Activated T-helper 17 cell treated with anti-CD3 and anti-CD28 coated beads, Interleukin-2, amount 50 U/mL, for 72 hours (primary cell): Measurements from ENCODE around the gene HECA. TPM values are rescaled to one million over a fixed set of nuclear protein-coding genes. Genes with fewer than 3 reads are reported as not detected.
"Not testable (repeated sequence)": the region's sequence is repeated elsewhere in the genome, so short reads cannot be mapped to it uniquely, and the experiment has no call there.

Source experiments
- ATAC-seq: fragments of 150-1000 bp; cut with Tn5 transposase; replicated peaks from 2 replicates; pipeline ENCODE4 v1.10.0; 2021; ENCODE audit warnings: mild to moderate bottlenecking, moderate library complexity
- H3K27ac Mint-ChIP-seq: one replicate; pipeline ENCODE4 v1.8.0; 2022; ENCODE audit warnings: mixed read lengths
- H3K27me3 Mint-ChIP-seq: one replicate; pipeline ENCODE4 v1.8.0; 2022; ENCODE audit warnings: mixed read lengths
- H3K36me3 Mint-ChIP-seq: one replicate; pipeline ENCODE4 v1.8.0; 2022; ENCODE audit warnings: low read depth, mild to moderate bottlenecking, mixed read lengths
- H3K4me1 Mint-ChIP-seq: one replicate; pipeline ENCODE4 v1.8.0; 2022; ENCODE audit warnings: mixed read lengths
- H3K4me3 Mint-ChIP-seq: one replicate; pipeline ENCODE4 v1.8.0; 2022; ENCODE audit warnings: mild to moderate bottlenecking, mixed read lengths
- H3K9me3 Mint-ChIP-seq: one replicate; pipeline ENCODE4 v1.8.0; 2022; ENCODE audit warnings: mixed read lengths
- total RNA-seq, 2 donors: library from RNA; stranded (reverse); gene quantifications; one replicate each; pipeline ENCODE4 v1.2.3, GENCODE V29; 2022

The HECA gene
- total RNA-seq, 2 donors from 2014 or later = 67.0 to 85.7 TPM

DNA sequence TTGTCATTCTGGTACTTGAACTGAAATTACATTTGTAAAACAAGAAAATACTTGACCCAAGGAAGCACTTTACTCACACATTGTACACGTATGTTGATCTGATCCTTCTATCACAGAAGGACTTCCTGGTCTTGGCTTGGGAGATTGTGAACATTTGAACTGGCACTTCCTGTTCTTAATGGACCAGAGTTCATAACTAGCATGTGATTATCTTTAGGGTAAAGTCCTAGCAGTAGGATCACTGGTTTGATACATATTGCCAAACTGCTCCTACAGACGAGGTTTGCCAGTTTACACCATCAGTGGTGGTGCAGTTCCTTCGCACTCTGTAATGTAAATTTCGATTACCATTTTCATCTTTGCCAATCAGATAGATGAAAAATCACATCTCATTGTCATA, 12.7 kb downstream of the HECA start:
- Mint-ChIP-seq H3K27me3 (no peaks in the 10 kb centered on the region), H3K27ac (peak overlapping the region; percentile 97), H3K4me3 (peak overlapping the region; percentile 97), H3K36me3 (peaks cover 93% of the 10 kb centered on the region), H3K4me1 (peaks cover 87% of the 10 kb centered on the region), H3K9me3 (no peaks in the 10 kb centered on the region)
- no peak for ATAC-seq

- Mint-ChIP-seq H3K4me3 (peak overlapping the region; percentile 97), H3K4me1 (peaks cover 80% of the 10 kb centered on the region), H3K27ac (peak overlapping the region; percentile 97), H3K27me3 (no peaks in the 10 kb centered on the region), H3K36me3 (peaks cover 83% of the 10 kb centered on the region), H3K9me3 (no peaks in the 10 kb centered on the region)
- no peak for ATAC-seq
Observed at GRCh38 chr6:139148557-139149235, 13.8 kb downstream of the HECA start.

- peak overlapping the region; percentile 97 for H3K4me3 Mint-ChIP-seq
Observed at GRCh38 chr6:139149383-139149782, 14.5 kb downstream of the HECA start.

GRCh38 chr6:139150920-139151319, 16.0 kb downstream of the HECA start:
- Mint-ChIP-seq H3K4me3 (peak overlapping the region; percentile 97), H3K27me3 (no peaks in the 10 kb centered on the region), H3K4me1 (peaks cover 75% of the 10 kb centered on the region), H3K9me3 (no peaks in the 10 kb centered on the region), H3K27ac (peak overlapping the region; percentile 97), H3K36me3 (peaks cover 78% of the 10 kb centered on the region)
- peak; percentile 3 for ATAC-seq

More at GRCh38 chr6:139149383-139149782, 14.5 kb downstream of the HECA start:
- H3K27ac Mint-ChIP-seq = peak overlapping the region; percentile 97
- peaks cover 79% of the 10 kb centered on the region for H3K4me1 Mint-ChIP-seq
- H3K9me3 Mint-ChIP-seq = no peaks in the 10 kb centered on the region
- no peak for ATAC-seq
- peaks cover 83% of the 10 kb centered on the region for H3K36me3 Mint-ChIP-seq
- no peaks in the 10 kb centered on the region for H3K27me3 Mint-ChIP-seq

- H3K36me3 Mint-ChIP-seq = peaks cover 78% of the 10 kb centered on the region
- H3K27me3 Mint-ChIP-seq = no peaks in the 10 kb centered on the region
- peak overlapping the region; percentile 97 for H3K4me3 Mint-ChIP-seq
- ATAC-seq = no peak
- no peaks in the 10 kb centered on the region for H3K9me3 Mint-ChIP-seq
- H3K27ac Mint-ChIP-seq = peak overlapping the region; percentile 97
- peaks cover 73% of the 10 kb centered on the region for H3K4me1 Mint-ChIP-seq
Observed at GRCh38 chr6:139151425-139152087, 16.7 kb downstream of the HECA start.

DNA sequence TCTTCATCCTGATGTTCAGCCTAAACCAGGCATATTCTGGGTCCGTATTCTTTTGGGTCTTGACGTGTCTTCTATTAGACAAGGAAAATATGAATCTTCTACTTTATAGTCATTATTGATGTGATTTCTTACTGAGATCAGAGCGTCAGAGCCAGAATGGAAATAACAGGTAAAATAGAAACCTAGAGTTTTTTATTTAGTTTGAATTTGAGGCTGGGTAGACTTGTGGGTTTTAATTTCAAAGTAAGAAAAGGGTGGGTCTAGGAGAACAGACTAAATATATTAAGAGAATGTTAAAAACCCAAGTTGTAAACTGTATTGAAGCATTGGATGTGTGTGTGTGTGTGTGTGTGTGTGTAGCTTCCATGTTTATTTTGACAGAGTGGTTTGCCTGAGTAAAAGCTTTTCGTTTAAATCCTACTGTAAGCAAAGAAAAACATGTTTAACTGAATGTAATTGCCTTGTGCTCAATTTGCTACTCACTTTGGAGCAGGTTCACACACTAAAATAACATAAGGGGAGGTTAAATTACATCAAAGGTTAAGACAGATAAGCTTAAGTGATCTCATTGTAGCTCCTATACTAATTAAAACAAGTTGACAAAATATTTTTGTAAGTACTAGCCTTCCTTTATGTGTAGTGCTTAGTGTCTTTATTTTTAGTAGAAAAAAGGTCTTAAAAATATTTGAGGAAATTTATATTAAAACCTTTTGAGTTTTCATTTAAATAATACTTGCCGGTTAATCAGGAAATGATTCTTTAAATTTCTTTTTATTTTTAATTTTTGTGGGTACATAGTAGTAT, 17.4 kb downstream of the HECA start:
- Mint-ChIP-seq H3K27me3 (no peaks in the 10 kb centered on the region), H3K4me3 (peak overlapping the region; percentile 97), H3K4me1 (peaks cover 75% of the 10 kb centered on the region), H3K36me3 (peaks cover 78% of the 10 kb centered on the region), H3K27ac (peak overlapping the region; percentile 97), H3K9me3 (no peaks in the 10 kb centered on the region)
- ATAC-seq = peak; percentile 37

DNA sequence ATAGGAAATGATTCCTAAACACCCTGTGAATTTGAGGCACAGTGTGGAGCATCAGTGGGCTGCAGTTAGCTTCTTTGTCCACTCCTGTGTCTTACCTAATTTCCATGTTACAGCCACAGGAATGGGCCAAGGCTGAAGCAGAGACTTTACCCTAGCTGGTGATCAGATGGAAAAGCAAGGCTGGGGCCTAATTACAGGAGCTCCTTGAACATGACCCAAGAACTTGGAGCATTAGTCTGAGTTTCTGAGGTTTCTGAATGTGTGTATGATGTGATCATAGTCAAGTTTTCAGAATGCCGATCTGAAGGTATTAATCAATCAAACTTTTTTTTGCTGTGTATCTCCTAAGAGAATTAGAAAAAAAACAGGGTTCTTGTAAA, 18.0 kb downstream of the HECA start:
- no peaks in the 10 kb centered on the region for H3K27me3 Mint-ChIP-seq
- ATAC-seq = peak; percentile 64
- H3K4me1 Mint-ChIP-seq = peaks cover 75% of the 10 kb centered on the region

DNA sequence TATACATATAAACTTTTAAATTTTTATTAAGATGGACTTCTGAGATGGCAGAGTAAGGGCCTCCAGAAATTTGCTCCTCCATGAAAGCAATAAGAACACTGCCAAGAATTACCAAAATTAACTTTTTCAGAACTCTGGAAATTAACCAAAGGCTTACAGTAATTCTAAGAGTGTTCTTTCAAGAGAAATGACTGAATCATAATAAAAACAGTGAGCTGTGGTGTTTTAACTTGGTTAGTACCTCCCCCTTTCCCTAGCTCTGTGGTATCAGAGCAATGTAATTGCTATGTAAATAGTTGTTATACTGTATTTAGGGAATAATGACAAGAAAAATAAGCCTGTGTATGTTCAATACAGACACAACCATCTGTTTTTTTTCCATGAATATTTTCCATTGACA, 19.0 kb downstream of the HECA start:
- Mint-ChIP-seq H3K9me3 (no peaks in the 10 kb centered on the region), H3K36me3 (peaks cover 71% of the 10 kb centered on the region), H3K27ac (peak overlapping the region; percentile 97), H3K4me3 (peak overlapping the region; percentile 97), H3K4me1 (peaks cover 68% of the 10 kb centered on the region), H3K27me3 (no peaks in the 10 kb centered on the region)
- ATAC-seq = peak; percentile 62

More for the DNA sequence above, 18.0 kb downstream of the HECA start:
- H3K9me3 Mint-ChIP-seq = no peaks in the 10 kb centered on the region
- peaks cover 78% of the 10 kb centered on the region for H3K36me3 Mint-ChIP-seq
- peak overlapping the region; percentile 97 for H3K27ac Mint-ChIP-seq
- H3K4me3 Mint-ChIP-seq = peak overlapping the region; percentile 97

DNA sequence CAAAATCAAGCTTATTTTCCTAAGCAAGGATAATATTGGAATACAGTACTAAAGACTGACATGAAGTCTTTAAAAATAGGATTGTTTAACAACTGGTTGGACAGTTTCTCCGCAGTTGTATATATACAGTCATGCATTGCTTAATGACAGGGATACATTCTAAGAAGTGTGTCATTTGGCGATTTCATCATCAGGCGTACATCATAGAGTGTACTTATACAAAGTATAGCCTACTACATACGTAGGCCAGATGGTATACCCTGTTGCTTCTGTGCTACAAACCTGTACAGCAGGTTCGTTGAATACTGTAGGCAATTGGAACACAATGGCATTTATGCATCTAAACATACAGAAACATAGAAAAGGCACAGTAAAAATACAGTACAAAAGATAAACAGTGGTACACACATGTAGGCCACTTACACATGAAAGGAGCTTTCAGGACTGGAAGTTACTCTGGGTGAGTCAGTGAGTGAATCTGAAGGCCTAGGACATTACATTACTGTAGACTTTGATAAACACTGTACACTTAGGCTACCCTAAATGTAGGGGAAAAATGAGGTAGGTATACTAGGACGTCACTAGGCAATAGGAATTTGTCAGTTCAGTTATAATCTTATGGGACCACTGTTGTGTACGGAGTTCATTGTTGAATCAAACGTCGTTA, 20.1 kb downstream of the HECA start:
- peak; percentile 60 for ATAC-seq
- Mint-ChIP-seq H3K4me3 (peak overlapping the region; percentile 97), H3K36me3 (peaks cover 61% of the 10 kb centered on the region), H3K27ac (peak overlapping the region; percentile 97), H3K9me3 (no peaks in the 10 kb centered on the region), H3K4me1 (peaks cover 60% of the 10 kb centered on the region), H3K27me3 (no peaks in the 10 kb centered on the region)

DNA sequence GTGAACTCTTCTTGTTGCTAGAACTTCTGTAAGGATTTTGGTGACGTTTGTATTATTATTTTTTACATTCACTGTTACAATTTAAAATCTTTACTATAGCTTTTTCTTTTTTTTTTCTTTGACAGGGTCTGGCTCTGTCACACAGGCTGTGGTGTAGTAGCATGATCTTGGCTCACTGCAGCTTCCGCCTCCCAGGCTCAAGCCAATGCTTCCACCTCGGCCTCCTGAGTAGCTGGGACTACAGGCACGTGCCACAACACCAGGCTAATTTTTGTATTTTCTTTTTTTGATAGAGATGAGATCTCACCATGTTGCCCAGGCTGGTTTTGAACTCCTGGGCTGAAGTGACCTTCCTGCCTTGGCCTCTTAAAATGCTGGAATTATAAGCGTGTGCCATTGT, 21.2 kb downstream of the HECA start:
- Mint-ChIP-seq H3K4me3 (peak overlapping the region; percentile 31), H3K27ac (peak overlapping the region; percentile 48), H3K36me3 (peaks cover 54% of the 10 kb centered on the region), H3K4me1 (peaks cover 62% of the 10 kb centered on the region), H3K9me3 (no peaks in the 10 kb centered on the region), H3K27me3 (no peaks in the 10 kb centered on the region)
- no peak for ATAC-seq

DNA sequence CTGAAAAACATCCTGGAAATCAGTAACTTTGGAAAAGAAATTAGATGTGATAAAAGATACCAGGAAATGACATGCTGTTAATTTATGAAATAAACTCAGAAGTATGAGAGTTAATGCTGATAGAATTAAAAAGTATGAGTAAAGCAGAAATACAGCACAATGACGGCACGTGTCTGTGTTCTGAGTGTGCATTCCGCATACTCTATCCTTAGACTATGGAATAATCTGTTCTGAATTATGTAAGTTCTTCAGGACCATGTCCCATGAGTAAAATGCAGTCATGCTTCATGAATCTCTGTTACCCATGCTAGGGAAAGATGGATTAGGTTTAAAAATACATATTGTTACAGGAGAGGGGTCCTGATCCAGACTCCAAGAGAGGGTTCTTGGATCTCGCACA, 21.7 kb downstream of the HECA start:
- Mint-ChIP-seq H3K36me3 (peaks cover 54% of the 10 kb centered on the region), H3K4me1 (peaks cover 62% of the 10 kb centered on the region), H3K27ac (peak overlapping the region; percentile 48), H3K27me3 (no peaks in the 10 kb centered on the region), H3K9me3 (no peaks in the 10 kb centered on the region), H3K4me3 (peak overlapping the region; percentile 31)
- ATAC-seq = no peak

GRCh38 chr6:139157086-139157485, 22.2 kb downstream of the HECA start:
- not testable (repeated sequence) for H3K9me3 Mint-ChIP-seq, H3K27me3 Mint-ChIP-seq, ATAC-seq
- Mint-ChIP-seq H3K4me1 (peaks cover 62% of the 10 kb centered on the region), H3K4me3 (peak overlapping the region; percentile 31), H3K36me3 (peaks cover 55% of the 10 kb centered on the region), H3K27ac (peak overlapping the region; percentile 48)

DNA sequence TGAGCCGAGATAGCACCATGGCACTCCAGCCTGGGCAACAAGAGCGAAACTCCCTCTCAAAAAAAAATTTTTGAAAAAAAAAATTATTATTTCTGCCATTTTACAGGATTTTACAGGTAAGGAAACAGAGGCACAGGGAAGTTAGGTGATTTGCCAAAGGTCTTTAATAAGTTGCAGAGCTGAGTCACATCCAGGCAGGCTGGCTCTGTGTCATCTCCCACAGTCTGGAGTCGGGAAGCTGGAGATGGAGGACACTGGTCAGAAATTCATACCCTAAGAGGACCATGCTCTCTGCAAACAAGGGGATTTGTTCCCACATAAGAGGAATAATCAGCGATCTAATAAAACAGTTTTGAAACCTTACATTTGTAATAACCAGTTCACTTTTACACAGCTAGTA, 24.1 kb downstream of the HECA start:
- peak overlapping the region; percentile 96 for H3K27ac Mint-ChIP-seq

DNA sequence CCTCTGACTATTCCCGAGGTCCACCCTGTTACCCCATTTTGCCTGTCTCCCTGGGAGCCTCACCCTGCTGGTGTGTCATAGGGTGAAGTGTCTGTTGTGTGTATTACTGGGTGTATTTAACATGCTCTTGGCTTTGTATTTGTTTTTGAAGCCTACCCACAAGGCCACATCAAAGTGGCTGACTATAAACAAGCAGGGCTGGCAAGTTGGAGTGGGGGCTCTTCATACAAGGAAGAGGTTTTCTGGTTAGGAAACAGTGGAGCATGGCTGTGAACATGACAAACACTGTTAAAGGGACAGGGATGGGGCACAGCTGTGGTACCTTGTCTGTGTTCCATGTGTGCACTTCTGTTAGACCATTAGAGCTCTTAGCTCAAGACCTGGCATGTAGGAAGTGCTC, 26.3 kb downstream of the HECA start:
- Mint-ChIP-seq H3K4me1 (peaks cover 69% of the 10 kb centered on the region), H3K4me3 (peak overlapping the region; percentile 77), H3K9me3 (no peaks in the 10 kb centered on the region), H3K27me3 (no peaks in the 10 kb centered on the region), H3K36me3 (peaks cover 70% of the 10 kb centered on the region), H3K27ac (peak overlapping the region; percentile 96)
- ATAC-seq = peak; percentile 66

More for the DNA sequence above, 24.1 kb downstream of the HECA start:
- Mint-ChIP-seq H3K9me3 (no peaks in the 10 kb centered on the region), H3K27me3 (no peaks in the 10 kb centered on the region), H3K4me1 (peaks cover 70% of the 10 kb centered on the region), H3K36me3 (peaks cover 68% of the 10 kb centered on the region), H3K4me3 (peak overlapping the region; percentile 77)
- no peak for ATAC-seq
